ENCODE measurements around the gene FLT1. TPM values are rescaled to one million over a fixed set of nuclear protein-coding genes. Genes with fewer than 3 reads are reported as not detected.

Gene FLT1
- polyA plus RNA-seq, 2 of the 4 experiments (the other 2 are of a cell fraction) = not detected

GRCh38 chr13:28319528-28319927 is 175.4 kb downstream of the FLT1 start:
- Histone ChIP-seq H3K27ac (no peak overlapping the region), H3K4me2 (no peak overlapping the region), H3K4me3 (no peak overlapping the region), H3K9me3 (no peaks in the 10 kb centered on the region), H3K4me1 (no peaks in the 10 kb centered on the region)
- FAIRE-seq (no peak), DNase-seq (ENCODE audit: low read depth in 1 of 2, low spot score in 1 of 2) (no peak), ATAC-seq (no peak)
- POLR2A ChIA-PET = no interaction called here
- 54% methylated on average over 5 of the region's 5 CpGs for WGBS (ENCODE audit: missing lambda C conversion rate)
- CTCF ChIA-PET = no interaction called here
- no peak for TF ChIP-seq CEBPB (IDR thresholded peaks at IDR 0.05)
- no peak for TF ChIP-seq TFCP2L1 (CRISPR knock-in tag; IDR thresholded peaks at IDR 0.05)
- TF ChIP-seq SMC3 (IDR thresholded peaks at IDR 0.05) = no peak
- TF ChIP-seq ELK1 (IDR thresholded peaks at IDR 0.05; ENCODE audit: low read depth, low read length) = no peak
- TF ChIP-seq FOXS1 (CRISPR knock-in tag; IDR thresholded peaks at IDR 0.05) = no peak
- TF ChIP-seq USF2 (IDR thresholded peaks at IDR 0.05) = no peak
- no peak for TF ChIP-seq RNF2 (IDR thresholded peaks at IDR 0.05; ENCODE audit: borderline replicate concordance, low read depth)
- no peak for TF ChIP-seq NFE2L2 (conservative IDR thresholded peaks at IDR 0.05; ENCODE audit: low read length)
- TF ChIP-seq HMGXB4 (CRISPR knock-in tag; IDR thresholded peaks at IDR 0.05; ENCODE audit: borderline replicate concordance) = no peak

GRCh38 chr13:28318496-28318895 is 176.4 kb downstream of the FLT1 start:
- ChIA-PET CTCF (no interaction called here), POLR2A (no interaction called here)
- FAIRE-seq (no peak), ATAC-seq (no peak), DNase-seq (ENCODE audit: low read depth in 1 of 2, low spot score in 1 of 2) (no peak)
- WGBS (ENCODE audit: missing lambda C conversion rate) = 64% methylated on average over 7 of the region's 7 CpGs
- no peaks in the 10 kb centered on the region for H3K4me1 ChIP-seq
- H3K4me3 ChIP-seq = no peak overlapping the region
- no peak overlapping the region for H3K4me2 ChIP-seq
- no peaks in the 10 kb centered on the region for H3K9me3 ChIP-seq
- no peak for TF ChIP-seq CTCF (IDR thresholded peaks at IDR 0.05)
- no peak for TF ChIP-seq KDM5A (IDR thresholded peaks at IDR 0.05)
- TF ChIP-seq JUN (IDR thresholded peaks at IDR 0.05) = no peak
- no peak for TF ChIP-seq NFE2L2 (conservative IDR thresholded peaks at IDR 0.05; ENCODE audit: low read length)
- no peak for TF ChIP-seq HES2 (IDR thresholded peaks at IDR 0.05)
- no peak for TF ChIP-seq ZSCAN20 (CRISPR knock-in tag; IDR thresholded peaks at IDR 0.05)
- TF ChIP-seq GATA3 (IDR thresholded peaks at IDR 0.05; ENCODE audit: borderline replicate concordance) = no peak
- TF ChIP-seq SMC3 (IDR thresholded peaks at IDR 0.05) = no peak
- TF ChIP-seq EHMT2 (IDR thresholded peaks at IDR 0.05; ENCODE audit: low read depth) = no peak
- TF ChIP-seq MAFK (IDR thresholded peaks at IDR 0.05; ENCODE audit: partially characterized antibody) = no peak
- no peak for TF ChIP-seq POLR2A (IDR thresholded peaks at IDR 0.05; ENCODE audit: low read length)
- TF ChIP-seq HOXA7 (CRISPR knock-in tag; IDR thresholded peaks at IDR 0.05) = no peak
- no peak for TF ChIP-seq SREBF2 (IDR thresholded peaks at IDR 0.05)
- no peak for TF ChIP-seq BHLHE40 (IDR thresholded peaks at IDR 0.05; ENCODE audit: low read depth, low read length)
- no peak overlapping the region for H3K27ac ChIP-seq

Data from A549 (cell line).